Uterus (tissue), 4 donors: ENCODE measurements around the gene TAS2R7. TPM values are rescaled to one million over a fixed set of nuclear protein-coding genes. Genes with fewer than 3 reads are reported as not detected.

ENCODE experiments used
- DNase-seq, 2 donors: peaks; one replicate each; pipeline ENCODE4 v3.0.0-alpha.2; 2019 to 2020
- H3K27ac ChIP-seq, 2 donors: fragments of 200-600 bp; sonication (generic); 1 replicate in 1 of 2; 2 replicates in 1 of 2; pipeline ENCODE4 v1.5.1; 2016 to 2018
- H3K27me3 ChIP-seq, 2 donors: fragments of 200-600 bp; sonication (generic); one replicate each; pipeline ENCODE4 v1.5.1; 2018 to 2019; ENCODE audit warnings: control low read depth in 1 of 2
- H3K36me3 ChIP-seq, 2 donors: fragments of 200-600 bp; sonication (generic); one replicate each; pipeline ENCODE4 v1.5.1; 2019; ENCODE audit warnings: control low read depth in 1 of 2
- H3K4me1 ChIP-seq, 2 donors: fragments of 200-600 bp; sonication (generic); one replicate each; pipeline ENCODE4 v1.5.1; 2018 to 2019; ENCODE audit warnings: control low read depth in 1 of 2
- H3K4me3 ChIP-seq, 2 donors: fragments of 200-600 bp; sonication (generic); 1 replicate in 1 of 2; 2 replicates in 1 of 2; pipeline ENCODE4 v1.5.1; 2018 to 2019; ENCODE audit warnings: mild to moderate bottlenecking in 1 of 2
- H3K9me3 ChIP-seq, 2 donors: fragments of 200-600 bp; sonication (generic); one replicate each; pipeline ENCODE4 v1.5.1; 2019; ENCODE audit warnings: control low read depth in 1 of 2
- CTCF ChIP-seq, 4 experiments: fragments of 200-600 bp in 2 of 4; fragments of 450-650 bp in 2 of 4; sonication (generic) in 2 of 4; IDR thresholded peaks; one replicate each; pipeline ENCODE4 v1.5.1; 2016 to 2019; ENCODE audit warnings: antibody characterized with exemption in 4 of 4, mild to moderate bottlenecking in 2 of 4, moderate library complexity in 1 of 4
- POLR2A ChIP-seq, 2 donors: fragments of 450-650 bp; IDR thresholded peaks; one replicate each; pipeline ENCODE4 v1.6.1; 2016; ENCODE audit warnings: antibody characterized with exemption in 2 of 2, mild to moderate bottlenecking in 1 of 2, moderate library complexity in 1 of 2
- intact Hi-C: fragments of 100-400 bp; cut with DNase I; formaldehyde crosslinking; loops from one replicate; pipeline ENCODE4 v1.15.1; 2023; ENCODE audit warnings: low total_unique reads
- total RNA-seq, 4 donors: library from RNA; depleted of rRNA in 3 of 4; stranded (reverse); fragments of >200 nt in 3 of 4; gene quantifications; one replicate each; pipeline versions ENCODE4 v1.1.0 to v1.2.4, GENCODE V29; 2014 to 2023
- donor health status: DM: yes; HTN: yes; CAD: no.

Gene TAS2R7
- under 1 TPM in 1 of 4 donors, not detected in 3; 0.28 TPM for total RNA-seq

- no peak within 1 kb of the TSS for H3K4me3 ChIP-seq
- DNase-seq: no peak
- no peaks in the 10 kb centered on the region for H3K27me3 ChIP-seq
- H3K27ac ChIP-seq: no peak within 1 kb of the TSS
- H3K4me1 ChIP-seq: no peaks in the 10 kb centered on the region
- intact Hi-C loops: no loop called here
- H3K9me3 ChIP-seq: no peaks in the 10 kb centered on the region
- TF ChIP-seq POLR2A (IDR thresholded peaks at IDR 0.05) (no peak), CTCF (IDR thresholded peaks at IDR 0.05) (no peak)
- H3K36me3 ChIP-seq: no peaks in the 10 kb centered on the region
Observed at GRCh38 chr12:10802587-10802986, at the start of gene TAS2R7. Gene TAS2R7 (minus strand): TSS chr12:10802627. CDS start chr12:10802570, 57 bp downstream.

- H3K27ac ChIP-seq: no peak overlapping the region
Observed at GRCh38 chr12:10851243-10851858, 48.9 kb upstream of the TAS2R7 start.

GRCh38 chr12:10849425-10849878 is 47.0 kb upstream of the TAS2R7 start, which contains the start of gene PRR4:
Gene PRR4 (minus strand): TSS chr12:10849475. CDS start chr12:10849437, 38 bp downstream.
- Histone ChIP-seq H3K9me3 (no peaks in the 10 kb centered on the region), H3K36me3 (no peaks in the 10 kb centered on the region), H3K4me1 (no peaks in the 10 kb centered on the region), H3K4me3 (no peak within 1 kb of the TSS), H3K27ac (no peak within 1 kb of the TSS), H3K27me3 (no peaks in the 10 kb centered on the region)
- no peak for TF ChIP-seq POLR2A (IDR thresholded peaks at IDR 0.05)
- no peak for TF ChIP-seq CTCF (IDR thresholded peaks at IDR 0.05)
- DNase-seq: no peak
- intact Hi-C loops: no loop called here

More at GRCh38 chr12:10851243-10851858, 48.9 kb upstream of the TAS2R7 start:
- DNase-seq: no peak
- TF ChIP-seq POLR2A (IDR thresholded peaks at IDR 0.05) (no peak), CTCF (IDR thresholded peaks at IDR 0.05) (no peak)
- H3K36me3 ChIP-seq: no peaks in the 10 kb centered on the region
- peaks cover 0 to 9% of the 10 kb centered on the region in 2 donors for H3K9me3 ChIP-seq
- no peak overlapping the region for H3K4me3 ChIP-seq
- H3K4me1 ChIP-seq: no peaks in the 10 kb centered on the region
- intact Hi-C loops: no loop called here
- H3K27me3 ChIP-seq: no peaks in the 10 kb centered on the region

GRCh38 chr12:10847744-10848143 is 45.3 kb upstream of the TAS2R7 start:
- Histone ChIP-seq H3K9me3 (no peaks in the 10 kb centered on the region), H3K27me3 (no peaks in the 10 kb centered on the region), H3K4me3 (no peak overlapping the region), H3K27ac (no peak overlapping the region), H3K36me3 (no peaks in the 10 kb centered on the region), H3K4me1 (no peaks in the 10 kb centered on the region)
- intact Hi-C loops: no loop called here
- no peak for DNase-seq
- TF ChIP-seq POLR2A (IDR thresholded peaks at IDR 0.05) (no peak), CTCF (IDR thresholded peaks at IDR 0.05) (no peak)

GRCh38 chr12:10842862-10843261 is 40.4 kb upstream of the TAS2R7 start:
- Histone ChIP-seq H3K4me1 (no peaks in the 10 kb centered on the region), H3K27me3 (no peaks in the 10 kb centered on the region), H3K36me3 (no peaks in the 10 kb centered on the region), H3K9me3 (no peaks in the 10 kb centered on the region), H3K4me3 (no peak overlapping the region), H3K27ac (no peak overlapping the region)
- DNase-seq: no peak
- intact Hi-C loops: no loop called here
- no peak for TF ChIP-seq CTCF (IDR thresholded peaks at IDR 0.05)
- no peak for TF ChIP-seq POLR2A (IDR thresholded peaks at IDR 0.05)
